ENCODE data around the gene RPGRIP1L.

RPGRIP1L gene

GRCh38 chr16:53583401-53583800 is 120.3 kb downstream of the RPGRIP1L start:
- Histone ChIP-seq H3K4me3 (ENCODE audit: low read depth, low read length) (no peak overlapping the region), H3K27me3 (ENCODE audit: insufficient read depth, low read length) (no peaks in the 10 kb centered on the region), H2AFZ (ENCODE audit: low read length, unreplicated experiment) (no peak overlapping the region), H3K36me3 (ENCODE audit: insufficient read depth, low read length) (no peaks in the 10 kb centered on the region), H3K79me2 (ENCODE audit: control insufficient read depth, insufficient read depth, low read length, unreplicated experiment) (no peaks in the 10 kb centered on the region), H3K4me1 (ENCODE audit: control insufficient read depth, insufficient read depth, low read length, unreplicated experiment) (no peaks in the 10 kb centered on the region), H3K27ac (ENCODE audit: low read depth, low read length) (no peak overlapping the region)

- no peak overlapping the region for H2AFZ ChIP-seq (ENCODE audit: low read length, unreplicated experiment)
- no peak overlapping the region for H3K4me3 ChIP-seq (ENCODE audit: low read depth, low read length)
- no peaks in the 10 kb centered on the region for H3K79me2 ChIP-seq (ENCODE audit: control insufficient read depth, insufficient read depth, low read length, unreplicated experiment)
- H3K4me1 ChIP-seq (ENCODE audit: control insufficient read depth, insufficient read depth, low read length, unreplicated experiment) = no peaks in the 10 kb centered on the region
- H3K27me3 ChIP-seq (ENCODE audit: insufficient read depth, low read length) = no peaks in the 10 kb centered on the region
- H3K27ac ChIP-seq (ENCODE audit: low read depth, low read length) = no peak overlapping the region
- H3K36me3 ChIP-seq (ENCODE audit: insufficient read depth, low read length) = no peaks in the 10 kb centered on the region
These were observed 121.9 kb downstream of the RPGRIP1L start for GRCh38 chr16:53581784-53582183.

- no peaks in the 10 kb centered on the region for H3K4me1 ChIP-seq (ENCODE audit: control insufficient read depth, insufficient read depth, low read length, unreplicated experiment)
- no peaks in the 10 kb centered on the region for H3K79me2 ChIP-seq (ENCODE audit: control insufficient read depth, insufficient read depth, low read length, unreplicated experiment)
- no peak overlapping the region for H2AFZ ChIP-seq (ENCODE audit: low read length, unreplicated experiment)
- no peaks in the 10 kb centered on the region for H3K27me3 ChIP-seq (ENCODE audit: insufficient read depth, low read length)
- H3K36me3 ChIP-seq (ENCODE audit: insufficient read depth, low read length) = no peaks in the 10 kb centered on the region
- H3K27ac ChIP-seq (ENCODE audit: low read depth, low read length) = no peak overlapping the region
- H3K4me3 ChIP-seq (ENCODE audit: low read depth, low read length) = no peak overlapping the region
These were observed 123.4 kb downstream of the RPGRIP1L start for GRCh38 chr16:53580038-53580802.

- Histone ChIP-seq H3K27me3 (ENCODE audit: insufficient read depth, low read length) (no peaks in the 10 kb centered on the region), H3K36me3 (ENCODE audit: insufficient read depth, low read length) (no peaks in the 10 kb centered on the region), H3K79me2 (ENCODE audit: control insufficient read depth, insufficient read depth, low read length, unreplicated experiment) (no peaks in the 10 kb centered on the region), H2AFZ (ENCODE audit: low read length, unreplicated experiment) (no peak overlapping the region), H3K4me3 (ENCODE audit: low read depth, low read length) (no peak overlapping the region), H3K27ac (ENCODE audit: low read depth, low read length) (no peak overlapping the region), H3K4me1 (ENCODE audit: control insufficient read depth, insufficient read depth, low read length, unreplicated experiment) (no peaks in the 10 kb centered on the region)
These were observed 126.8 kb downstream of the RPGRIP1L start for GRCh38 chr16:53576904-53577303.

GRCh38 chr16:53576210-53576609 is 127.4 kb downstream of the RPGRIP1L start:
- Histone ChIP-seq H2AFZ (ENCODE audit: low read length, unreplicated experiment) (no peak overlapping the region), H3K4me3 (ENCODE audit: low read depth, low read length) (no peak overlapping the region)

GRCh38 chr16:53571763-53572162 is 131.9 kb downstream of the RPGRIP1L start:
- Histone ChIP-seq H3K27ac (ENCODE audit: low read depth, low read length) (no peak overlapping the region), H3K4me1 (ENCODE audit: control insufficient read depth, insufficient read depth, low read length, unreplicated experiment) (no peaks in the 10 kb centered on the region), H3K36me3 (ENCODE audit: insufficient read depth, low read length) (no peaks in the 10 kb centered on the region), H3K27me3 (ENCODE audit: insufficient read depth, low read length) (peaks cover 18% of the 10 kb centered on the region), H3K79me2 (ENCODE audit: control insufficient read depth, insufficient read depth, low read length, unreplicated experiment) (no peaks in the 10 kb centered on the region), H2AFZ (ENCODE audit: low read length, unreplicated experiment) (no peak overlapping the region), H3K4me3 (ENCODE audit: low read depth, low read length) (no peak overlapping the region)

More at GRCh38 chr16:53576210-53576609, 127.4 kb downstream of the RPGRIP1L start:
- no peaks in the 10 kb centered on the region for H3K79me2 ChIP-seq (ENCODE audit: control insufficient read depth, insufficient read depth, low read length, unreplicated experiment)
- no peaks in the 10 kb centered on the region for H3K4me1 ChIP-seq (ENCODE audit: control insufficient read depth, insufficient read depth, low read length, unreplicated experiment)
- H3K36me3 ChIP-seq (ENCODE audit: insufficient read depth, low read length) = no peaks in the 10 kb centered on the region
- no peaks in the 10 kb centered on the region for H3K27me3 ChIP-seq (ENCODE audit: insufficient read depth, low read length)
- H3K27ac ChIP-seq (ENCODE audit: low read depth, low read length) = no peak overlapping the region

GRCh38 chr16:53566552-53567245 is 137.0 kb downstream of the RPGRIP1L start:
- Histone ChIP-seq H3K4me1 (ENCODE audit: control insufficient read depth, insufficient read depth, low read length, unreplicated experiment) (no peaks in the 10 kb centered on the region), H3K79me2 (ENCODE audit: control insufficient read depth, insufficient read depth, low read length, unreplicated experiment) (no peaks in the 10 kb centered on the region), H3K27ac (ENCODE audit: low read depth, low read length) (no peak overlapping the region), H2AFZ (ENCODE audit: low read length, unreplicated experiment) (no peak overlapping the region), H3K27me3 (ENCODE audit: insufficient read depth, low read length) (peaks cover 18% of the 10 kb centered on the region), H3K4me3 (ENCODE audit: low read depth, low read length) (no peak overlapping the region), H3K36me3 (ENCODE audit: insufficient read depth, low read length) (no peaks in the 10 kb centered on the region)

GRCh38 chr16:53565296-53565863 is 138.3 kb downstream of the RPGRIP1L start:
- peaks cover 13% of the 10 kb centered on the region for H3K27me3 ChIP-seq (ENCODE audit: insufficient read depth, low read length)
- no peaks in the 10 kb centered on the region for H3K36me3 ChIP-seq (ENCODE audit: insufficient read depth, low read length)
- no peak overlapping the region for H2AFZ ChIP-seq (ENCODE audit: low read length, unreplicated experiment)

GRCh38 chr16:53563426-53563825 is 140.2 kb downstream of the RPGRIP1L start:
- H3K79me2 ChIP-seq (ENCODE audit: control insufficient read depth, insufficient read depth, low read length, unreplicated experiment) = no peaks in the 10 kb centered on the region
- no peaks in the 10 kb centered on the region for H3K36me3 ChIP-seq (ENCODE audit: insufficient read depth, low read length)
- no peak overlapping the region for H3K4me3 ChIP-seq (ENCODE audit: low read depth, low read length)
- H3K27ac ChIP-seq (ENCODE audit: low read depth, low read length) = no peak overlapping the region
- H3K27me3 ChIP-seq (ENCODE audit: insufficient read depth, low read length) = peaks cover 6% of the 10 kb centered on the region
- H2AFZ ChIP-seq (ENCODE audit: low read length, unreplicated experiment) = no peak overlapping the region
- no peaks in the 10 kb centered on the region for H3K4me1 ChIP-seq (ENCODE audit: control insufficient read depth, insufficient read depth, low read length, unreplicated experiment)

More at GRCh38 chr16:53565296-53565863, 138.3 kb downstream of the RPGRIP1L start:
- Histone ChIP-seq H3K4me1 (ENCODE audit: control insufficient read depth, insufficient read depth, low read length, unreplicated experiment) (no peaks in the 10 kb centered on the region), H3K4me3 (ENCODE audit: low read depth, low read length) (no peak overlapping the region), H3K79me2 (ENCODE audit: control insufficient read depth, insufficient read depth, low read length, unreplicated experiment) (no peaks in the 10 kb centered on the region), H3K27ac (ENCODE audit: low read depth, low read length) (no peak overlapping the region)

GRCh38 chr16:53561101-53561888 is 142.4 kb downstream of the RPGRIP1L start:
- no peak overlapping the region for H2AFZ ChIP-seq (ENCODE audit: low read length, unreplicated experiment)
- no peak overlapping the region for H3K4me3 ChIP-seq (ENCODE audit: low read depth, low read length)
- no peaks in the 10 kb centered on the region for H3K79me2 ChIP-seq (ENCODE audit: control insufficient read depth, insufficient read depth, low read length, unreplicated experiment)
- H3K4me1 ChIP-seq (ENCODE audit: control insufficient read depth, insufficient read depth, low read length, unreplicated experiment) = no peaks in the 10 kb centered on the region
- H3K36me3 ChIP-seq (ENCODE audit: insufficient read depth, low read length) = no peaks in the 10 kb centered on the region
- H3K27me3 ChIP-seq (ENCODE audit: insufficient read depth, low read length) = no peaks in the 10 kb centered on the region
- H3K27ac ChIP-seq (ENCODE audit: low read depth, low read length) = no peak overlapping the region
